Epithelial cell of esophagus (primary cell): ENCODE results near the gene GABRG1.

ENCODE experiments used
- DNase-seq: peaks from one replicate; pipeline ENCODE4 v3.0.0; 2010; ENCODE audit warnings: low read depth
- H3K4me3 ChIP-seq: 2 replicates; pipeline ENCODE4 v1.5.1; 2011; ENCODE audit warnings: mild to moderate bottlenecking, low read length, control low read depth
- CTCF ChIP-seq: IDR thresholded peaks from 2 replicates; pipeline ENCODE4 v1.5.1; 2011; ENCODE audit warnings: low read depth, mild to moderate bottlenecking, low read length, control low read depth, inconsistent platforms; ENCODE audit not compliant: insufficient read depth; ENCODE audit errors: missing control alignments

The GABRG1 gene

GRCh38 chr4:46123913-46124755 is at the start of gene GABRG1:
GABRG1 (minus strand) TSS chr4:46124054; CDS start chr4:46123913, 141 bp downstream.
- no peak for TF ChIP-seq CTCF
- no peak for DNase-seq
- no peak within 1 kb of the TSS for H3K4me3 ChIP-seq

GRCh38 chr4:46146993-46147392 is 23.1 kb upstream of the GABRG1 start:
- DNase-seq: peak; percentile 39
- no peak overlapping the region for H3K4me3 ChIP-seq
- TF ChIP-seq CTCF: no peak

- TF ChIP-seq CTCF: no peak
- no peak for DNase-seq
- no peak overlapping the region for H3K4me3 ChIP-seq
These were observed 7.7 kb upstream of the GABRG1 start for GRCh38 chr4:46131498-46132057.

- DNase-seq: no peak
- no peak for TF ChIP-seq CTCF
- no peak overlapping the region for H3K4me3 ChIP-seq
These were observed 1.0 kb upstream of the GABRG1 start for GRCh38 chr4:46124773-46125413.

- DNase-seq: no peak
- TF ChIP-seq CTCF: no peak
- H3K4me3 ChIP-seq: no peak overlapping the region
These were observed 42.2 kb downstream of the GABRG1 start for GRCh38 chr4:46081674-46082073.

GRCh38 chr4:46081248-46081647 is 42.6 kb downstream of the GABRG1 start:
- no peak for DNase-seq
- TF ChIP-seq CTCF: no peak
- H3K4me3 ChIP-seq: no peak overlapping the region

- H3K4me3 ChIP-seq: no peak overlapping the region
- TF ChIP-seq CTCF: no peak
- no peak for DNase-seq
These were observed 50.1 kb downstream of the GABRG1 start for GRCh38 chr4:46073778-46074177.
